Neural cell (in vitro differentiated cells): ENCODE results near the gene PIBF1. TPM values are rescaled to one million over a fixed set of nuclear protein-coding genes. Genes with fewer than 3 reads are reported as not detected.

Experiments used
- H2AFZ ChIP-seq: fragments of 200-600, 300-800 bp; sonication (generic), shearing (Covaris generic); 2 replicates; pipeline ENCODE4 v1.6.0; 2014; ENCODE audit warnings: low read depth, mild to moderate bottlenecking, antibody characterized with exemption, low read length, moderate library complexity
- H3F3A ChIP-seq: fragments of 200-600 bp; shearing (Covaris generic); 2 replicates; pipeline ENCODE4 v1.6.1; 2016; ENCODE audit warnings: mild to moderate bottlenecking, moderate library complexity, mixed read lengths, antibody characterized with exemption, low read length; ENCODE audit not compliant: insufficient read depth, poor library complexity, severe bottlenecking
- H3K27ac ChIP-seq: fragments of 200-600, 300-800 bp; sonication (generic), shearing (Covaris generic); 2 replicates; pipeline ENCODE4 v1.5.1; 2014; ENCODE audit warnings: mild to moderate bottlenecking, low read length, moderate library complexity
- H3K27me3 ChIP-seq: fragments of 300-800, 200-600 bp; sonication (generic), shearing (Covaris generic); 2 replicates; pipeline ENCODE4 v1.6.0; 2014; ENCODE audit warnings: mild to moderate bottlenecking, low read depth, low read length, moderate library complexity; ENCODE audit not compliant: insufficient read depth
- H3K36me3 ChIP-seq: fragments of 300-800, 200-600 bp; sonication (generic), shearing (Covaris generic); 2 replicates; pipeline ENCODE4 v1.5.1; 2014; ENCODE audit warnings: mild to moderate bottlenecking, antibody characterized with exemption, low read length, moderate library complexity; ENCODE audit not compliant: insufficient read depth
- H3K4me2 ChIP-seq: fragments of 300-800, 200-600 bp; sonication (generic), shearing (Covaris generic); 2 replicates; pipeline ENCODE4 v1.6.0; 2014; ENCODE audit warnings: mild to moderate bottlenecking, low read length
- H3K4me3 ChIP-seq: fragments of 300-800, 200-600 bp; sonication (generic), shearing (Covaris generic); 2 replicates; pipeline ENCODE4 v1.5.1; 2014; ENCODE audit warnings: mild to moderate bottlenecking, low read length, moderate library complexity
- H3K79me2 ChIP-seq: fragments of 200-600 bp; shearing (Covaris generic); replicated peaks from 2 replicates; pipeline ENCODE4 v1.6.0; 2014; ENCODE audit warnings: mild to moderate bottlenecking, low read length, moderate library complexity; ENCODE audit not compliant: insufficient read depth
- H3K9ac ChIP-seq: fragments of 300-800, 200-600 bp; sonication (generic), shearing (Covaris generic); 2 replicates; pipeline ENCODE4 v1.6.1; 2016; ENCODE audit warnings: mild to moderate bottlenecking, low read length, mixed read lengths
- H3K9me2 ChIP-seq: fragments of 200-600 bp; shearing (Covaris generic); 2 replicates; pipeline ENCODE4 v1.6.1; 2016; ENCODE audit warnings: mild to moderate bottlenecking, low read length, mixed read lengths; ENCODE audit not compliant: insufficient read depth
- H3K9me3 ChIP-seq: fragments of 200-600, 300-800 bp; sonication (generic), shearing (Covaris generic); 2 replicates; pipeline ENCODE4 v1.6.1; 2016; ENCODE audit warnings: mild to moderate bottlenecking, mixed run types, low read length, moderate library complexity, mixed read lengths
- H4K20me1 ChIP-seq: fragments of 200-600 bp; shearing (Covaris generic); 2 replicates; pipeline ENCODE4 v1.6.1; 2016; ENCODE audit warnings: mild to moderate bottlenecking, mixed run types; ENCODE audit not compliant: insufficient read depth
- CTCF ChIP-seq: fragments of 450-650 bp; IDR thresholded peaks from 2 replicates; pipeline ENCODE4 v1.5.1; 2014; ENCODE audit warnings: antibody characterized with exemption, mild to moderate bottlenecking, moderate library complexity; ENCODE audit not compliant: poor library complexity, severe bottlenecking
- EP300 ChIP-seq: fragments of 450-650 bp; conservative IDR thresholded peaks from 2 replicates; pipeline ENCODE4 v1.6.1; 2014; ENCODE audit warnings: antibody characterized with exemption, mild to moderate bottlenecking, moderate library complexity; ENCODE audit not compliant: poor library complexity, severe bottlenecking
- EZH2 ChIP-seq: fragments of 200-600, 300-800 bp; shearing (Covaris generic), sonication (generic); IDR thresholded peaks from 2 replicates; pipeline ENCODE4 v1.6.1; 2014; ENCODE audit warnings: antibody characterized with exemption, low read length, borderline replicate concordance, mild to moderate bottlenecking; ENCODE audit not compliant: insufficient read depth, poor library complexity, severe bottlenecking
- MXI1 ChIP-seq: fragments of 450-650 bp; conservative IDR thresholded peaks from 2 replicates; pipeline ENCODE4 v1.6.1; 2014; ENCODE audit warnings: antibody characterized with exemption, mild to moderate bottlenecking; ENCODE audit not compliant: poor library complexity, severe bottlenecking
- POLR2AphosphoS5 ChIP-seq: IDR thresholded peaks from 2 replicates; pipeline ENCODE4 v1.6.1; 2012
- RAD21 ChIP-seq: fragments of 450-650 bp; conservative IDR thresholded peaks from 2 replicates; pipeline ENCODE4 v1.6.1; 2014; ENCODE audit warnings: antibody characterized with exemption, mild to moderate bottlenecking, moderate library complexity
- REST ChIP-seq: IDR thresholded peaks from 2 replicates; pipeline ENCODE4 v1.6.1; 2012; ENCODE audit warnings: borderline replicate concordance
- SMC3 ChIP-seq: fragments of 450-650 bp; conservative IDR thresholded peaks from 2 replicates; pipeline ENCODE4 v1.6.1; 2014; ENCODE audit warnings: antibody characterized with exemption, mild to moderate bottlenecking, moderate library complexity; ENCODE audit not compliant: poor library complexity
- TAF1 ChIP-seq: IDR thresholded peaks from 2 replicates; pipeline ENCODE4 v1.6.1; 2012; ENCODE audit warnings: low read depth
- polyA plus RNA-seq: library from polyadenylated mRNA; depleted of rRNA; stranded (reverse); fragments of >200 nt; gene quantifications from 2 replicates; pipeline ENCODE4 v1.2.3, GENCODE V29; 2014

Gene PIBF1
- polyA plus RNA-seq, 1 donor from 2014 or later = 42.4 TPM

GRCh38 chr13:72983085-72983768 is 201.3 kb downstream of the PIBF1 start:
- H3K9me3 ChIP-seq = no peaks in the 10 kb centered on the region

GRCh38 chr13:72985610-72986009 is 203.7 kb downstream of the PIBF1 start:
- Histone ChIP-seq H3K36me3 (no peaks in the 10 kb centered on the region), H3K27ac (no peak overlapping the region), H3K4me3 (no peak overlapping the region), H3K27me3 (no peaks in the 10 kb centered on the region), H4K20me1 (no peaks in the 10 kb centered on the region), H3K9ac (no peak overlapping the region), H3K4me2 (no peak overlapping the region), H3K9me3 (no peaks in the 10 kb centered on the region), H2AFZ (no peak overlapping the region), H3K79me2 (no peaks in the 10 kb centered on the region), H3F3A (no peaks in the 10 kb centered on the region), H3K9me2 (no peaks in the 10 kb centered on the region)
- no peak for TF ChIP-seq POLR2AphosphoS5
- no peak for TF ChIP-seq CTCF
- no peak for TF ChIP-seq MXI1
- TF ChIP-seq EZH2 = no peak
- TF ChIP-seq SMC3 = no peak
- no peak for TF ChIP-seq TAF1
- no peak for TF ChIP-seq RAD21
- no peak for TF ChIP-seq EP300
- TF ChIP-seq REST = no peak

More at GRCh38 chr13:72983085-72983768, 201.3 kb downstream of the PIBF1 start:
- no peaks in the 10 kb centered on the region for H3F3A ChIP-seq
- H2AFZ ChIP-seq = no peak overlapping the region
- H3K4me2 ChIP-seq = no peak overlapping the region
- H3K36me3 ChIP-seq = no peaks in the 10 kb centered on the region
- H3K9ac ChIP-seq = no peak overlapping the region
- no peaks in the 10 kb centered on the region for H3K9me2 ChIP-seq
- H3K4me3 ChIP-seq = no peak overlapping the region
- no peaks in the 10 kb centered on the region for H3K27me3 ChIP-seq
- no peaks in the 10 kb centered on the region for H3K79me2 ChIP-seq
- H3K27ac ChIP-seq = no peak overlapping the region
- TF ChIP-seq RAD21 = no peak
- TF ChIP-seq REST = no peak
- no peak for TF ChIP-seq EZH2
- no peaks in the 10 kb centered on the region for H4K20me1 ChIP-seq
